Measurements from ENCODE around the gene MMD.

The MMD gene

GRCh38 chr17:55347341-55347740 is 74.3 kb downstream of the MMD start:
- no peak for DNase-seq (ENCODE audit: low read depth)

- DNase-seq (ENCODE audit: low read depth): no peak
These were observed 75.0 kb downstream of the MMD start for GRCh38 chr17:55346658-55347057.

GRCh38 chr17:55345132-55345531 is 76.5 kb downstream of the MMD start:
- no peak for DNase-seq (ENCODE audit: low read depth)

GRCh38 chr17:55344514-55344997 is 77.1 kb downstream of the MMD start:
- no peak for DNase-seq (ENCODE audit: low read depth)

GRCh38 chr17:55343900-55344513 is 77.6 kb downstream of the MMD start:
- DNase-seq (ENCODE audit: low read depth): no peak

- no peak for DNase-seq (ENCODE audit: low read depth)
These were observed 78.6 kb downstream of the MMD start for GRCh38 chr17:55342800-55343585.
